NCI-H748 treated with DMSO at 0.1 percent for 48 hours (cell line): Measurements from ENCODE around the gene IRAG1.
A peak's percentile ranks its signal among the peaks of the same experiment; 100 is the strongest.

Experiments
- DNase-seq: peaks from one replicate; lab custom pipeline; 2025; lab: John Stamatoyannopoulos, UW

IRAG1 gene

DNA sequence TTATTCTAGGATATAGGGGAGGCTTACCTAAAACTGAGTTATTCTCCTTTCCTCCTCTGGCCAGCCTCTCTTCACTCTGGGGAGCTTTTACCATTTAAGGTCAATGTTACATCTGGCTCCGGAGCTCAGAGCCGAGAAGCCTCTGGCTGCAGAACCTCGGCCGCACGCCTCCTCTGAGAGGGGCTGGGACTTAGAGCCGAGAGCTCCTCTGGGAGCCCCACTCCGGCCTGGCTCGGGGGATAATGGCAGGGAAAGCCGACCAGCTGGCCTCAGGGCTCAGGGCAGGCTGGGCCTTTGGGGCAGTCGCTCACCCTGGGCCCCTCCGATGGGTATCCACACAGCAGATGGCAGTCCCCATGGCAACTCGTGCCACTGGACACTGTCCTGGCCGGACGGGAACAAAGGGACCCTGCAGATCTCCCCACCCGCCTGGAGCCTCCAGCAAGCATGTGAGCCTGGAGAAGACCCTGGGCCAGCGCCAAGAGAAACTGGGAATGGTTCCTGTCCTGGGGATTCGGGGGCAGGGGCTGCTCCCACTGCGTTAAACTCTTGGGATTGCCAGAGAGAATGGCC lies at the start of gene IRAG1:
Gene IRAG1 (minus strand): TSS at position 247 of the 573 bp plus-strand sequence. CDS start 153 bp downstream, at position 94.
- no peak for DNase-seq

DNA sequence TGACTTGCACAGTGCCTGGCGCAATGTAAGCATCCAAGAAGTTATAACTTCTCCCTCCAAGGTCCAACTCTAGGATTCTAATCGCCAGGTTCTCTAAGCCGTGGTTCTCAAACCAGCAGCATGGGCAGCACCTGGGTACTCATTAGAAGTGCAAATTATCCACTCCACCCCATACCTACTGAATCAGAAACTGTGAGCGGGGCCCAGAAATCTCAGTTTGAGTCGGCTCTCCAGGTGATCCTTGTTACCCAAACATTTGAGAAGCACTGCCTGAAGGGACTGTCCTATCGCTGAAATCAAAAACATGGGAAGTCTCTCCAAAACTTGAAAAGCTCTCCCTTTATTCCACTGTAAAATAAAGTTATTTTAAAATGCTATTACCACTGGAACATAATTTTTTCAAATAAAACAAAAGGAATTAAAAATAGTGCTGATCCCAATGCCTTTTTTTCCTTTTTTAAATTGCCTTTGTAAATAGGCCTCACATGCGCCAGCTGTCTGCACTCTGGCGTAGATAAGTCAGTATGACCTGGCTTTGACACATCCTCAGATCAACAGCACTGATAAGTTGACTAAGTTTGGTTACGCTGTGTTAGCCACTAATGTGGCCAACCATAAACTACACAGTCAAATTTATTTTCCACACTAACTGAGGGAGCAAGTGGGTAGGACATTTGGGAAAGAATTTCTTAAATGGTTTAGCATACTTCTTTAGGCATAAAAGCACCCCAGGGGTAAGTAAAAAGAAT lies 49.1 kb upstream of the IRAG1 start:
- DNase-seq, result no peak

- peak; percentile 74 for DNase-seq
These were observed 42.2 kb upstream of the IRAG1 start for GRCh38 chr11:10735481-10736475.

DNA sequence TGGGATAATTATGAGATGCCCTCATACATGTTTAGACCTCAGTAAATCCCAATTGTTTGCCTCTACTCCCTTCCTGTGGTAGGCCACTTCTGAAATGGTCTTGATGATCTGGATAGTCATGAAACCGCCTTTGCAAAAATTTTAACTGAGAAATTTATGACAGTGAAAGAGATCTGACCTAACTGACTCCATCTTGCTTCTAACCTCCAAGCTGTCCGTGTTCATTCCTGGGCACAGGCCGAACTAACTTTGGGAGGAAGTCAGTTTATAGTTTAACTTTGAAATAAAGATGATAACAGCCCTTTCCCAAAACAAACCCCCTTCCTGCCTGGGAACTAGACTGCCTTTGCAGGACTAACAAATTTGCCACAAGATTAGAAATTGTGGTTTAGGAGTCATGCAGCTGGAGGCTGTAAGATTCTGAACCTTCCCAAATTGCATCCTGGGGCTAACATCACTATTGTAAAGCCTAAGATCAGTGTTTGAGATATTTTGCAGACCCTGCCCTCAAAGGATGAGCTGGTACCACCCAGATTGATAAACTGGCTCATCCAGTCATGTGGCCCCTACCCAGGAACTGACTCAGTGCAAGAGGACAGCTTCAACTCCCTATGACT lies 37.6 kb upstream of the IRAG1 start:
- DNase-seq, result no peak

DNA sequence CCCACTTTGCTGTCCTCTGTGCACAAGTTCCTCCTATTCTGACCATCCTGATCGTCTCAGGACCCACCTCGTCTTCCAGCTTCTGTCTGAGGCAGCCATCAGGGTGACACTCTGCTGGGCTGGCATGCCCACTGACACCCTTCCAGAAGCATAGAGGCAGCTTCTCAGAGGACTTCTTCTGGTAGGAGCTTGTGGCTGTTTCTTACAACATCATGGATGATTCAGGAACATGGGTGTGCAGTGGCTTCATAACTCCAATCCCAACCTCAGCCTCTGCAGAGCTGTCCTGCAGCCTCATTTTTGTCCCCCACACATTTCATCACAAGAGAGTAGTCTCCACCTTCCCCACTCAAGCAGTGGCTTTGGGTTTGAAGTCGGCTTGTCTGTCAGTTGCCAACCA lies 36.6 kb upstream of the IRAG1 start:
- DNase-seq, result no peak

DNA sequence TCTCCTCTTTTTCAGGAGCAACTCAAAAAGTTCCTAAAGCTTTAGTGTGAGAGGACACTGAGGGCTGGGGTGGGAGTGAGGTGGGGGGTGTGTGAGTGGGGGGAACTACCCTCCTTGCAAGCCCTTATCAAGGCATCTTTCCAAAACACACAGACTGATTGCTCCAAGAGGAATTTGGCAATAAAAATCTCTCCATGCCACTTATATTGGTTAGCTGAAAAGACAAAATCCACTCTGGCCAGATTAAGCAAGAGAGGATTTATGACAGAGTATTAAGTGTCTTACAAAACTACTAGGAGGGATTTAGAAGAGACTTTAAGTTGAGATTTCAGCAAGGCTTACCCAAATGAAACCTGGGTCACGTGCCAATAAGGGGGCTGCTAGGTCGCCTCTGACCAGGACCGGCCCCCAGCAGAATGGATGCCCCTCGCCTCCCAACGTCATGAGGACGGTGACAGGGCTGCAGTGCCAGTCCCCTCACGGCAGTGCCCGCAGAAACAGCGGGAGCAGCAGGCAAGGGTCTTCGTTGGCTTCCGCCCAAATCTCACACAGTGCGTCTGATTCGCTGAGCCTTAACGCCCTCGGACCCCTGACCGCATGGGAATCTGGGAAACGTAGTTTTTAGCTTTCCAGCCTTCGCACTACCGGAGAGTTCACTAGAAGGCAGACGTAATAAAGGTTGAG lies 35.4 kb upstream of the IRAG1 start:
- DNase-seq, result no peak

GRCh38 chr11:10728154-10728553 lies 34.6 kb upstream of the IRAG1 start:
- DNase-seq, result no peak

DNA sequence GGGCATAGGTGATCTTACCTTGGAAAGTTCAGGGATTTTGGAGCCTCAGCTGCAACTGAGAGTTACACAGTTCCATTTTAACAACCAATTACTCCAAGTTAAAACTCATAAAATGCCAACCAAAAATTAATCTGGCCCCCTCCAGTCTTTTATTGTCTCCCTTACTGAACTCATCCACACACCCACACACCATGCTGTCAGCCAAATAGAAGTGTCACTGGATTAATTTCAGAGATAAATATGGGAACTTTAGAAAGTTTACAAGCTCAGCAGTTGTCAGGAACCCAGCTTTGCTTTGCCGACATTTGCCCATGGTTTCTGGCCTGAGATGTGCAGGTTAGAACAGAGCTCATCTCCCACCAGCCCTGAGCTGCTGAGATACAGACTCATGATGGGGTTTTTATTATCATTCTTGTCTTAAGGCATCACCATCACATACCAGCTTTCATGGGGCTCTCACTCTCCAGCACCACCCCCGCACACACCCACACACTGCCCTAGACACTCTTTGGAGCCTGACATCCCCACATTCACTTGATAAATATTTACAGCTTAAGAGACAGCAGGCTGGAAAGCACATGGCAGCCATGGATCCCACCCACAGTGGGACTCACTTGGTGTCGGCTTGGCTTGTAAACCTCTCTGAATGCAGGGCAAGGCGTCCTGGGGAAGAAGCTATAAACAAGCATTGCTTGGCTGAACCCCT lies 33.7 kb upstream of the IRAG1 start:
- no peak for DNase-seq

DNA sequence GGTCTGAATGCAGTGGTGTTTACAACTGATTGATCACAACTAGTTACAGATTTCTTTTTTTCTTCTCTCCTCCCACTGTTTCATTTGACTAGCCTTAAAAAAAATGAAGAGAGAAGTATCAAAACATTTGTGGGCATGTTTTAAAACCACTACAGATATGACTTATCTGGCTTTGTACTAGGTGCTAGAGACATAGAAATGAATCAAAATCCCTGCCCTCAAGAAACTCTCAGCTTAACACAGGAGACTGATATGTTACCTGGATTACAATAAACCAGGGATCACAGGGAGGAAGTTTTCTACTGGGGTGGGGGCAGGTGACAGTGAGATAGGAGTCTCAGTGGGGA lies 32.3 kb upstream of the IRAG1 start:
- no peak for DNase-seq

GRCh38 chr11:10725114-10725906 lies 31.8 kb upstream of the IRAG1 start:
- no peak for DNase-seq

DNA sequence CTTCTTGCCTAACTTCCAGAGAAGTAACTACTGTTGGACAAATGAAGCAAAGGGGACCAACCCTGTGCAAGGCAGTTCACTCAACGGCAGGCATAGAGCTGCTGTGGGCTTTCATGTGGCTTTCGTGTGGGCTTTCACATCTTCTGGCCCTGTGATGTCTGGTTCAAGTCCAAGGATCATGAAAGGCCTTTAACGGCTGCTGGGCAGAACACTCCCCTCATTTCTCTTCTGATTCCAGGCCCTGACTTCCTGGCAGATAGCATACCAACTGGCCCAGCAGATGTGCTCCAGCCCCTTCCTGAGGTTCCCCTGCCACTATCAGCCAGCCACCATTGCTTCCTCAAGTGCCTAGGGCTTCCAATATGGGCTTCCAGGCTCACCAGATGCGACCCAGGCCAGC lies 28.8 kb upstream of the IRAG1 start:
- DNase-seq, result no peak

- no peak for DNase-seq
These were observed 27.4 kb upstream of the IRAG1 start for GRCh38 chr11:10720881-10721376.

DNA sequence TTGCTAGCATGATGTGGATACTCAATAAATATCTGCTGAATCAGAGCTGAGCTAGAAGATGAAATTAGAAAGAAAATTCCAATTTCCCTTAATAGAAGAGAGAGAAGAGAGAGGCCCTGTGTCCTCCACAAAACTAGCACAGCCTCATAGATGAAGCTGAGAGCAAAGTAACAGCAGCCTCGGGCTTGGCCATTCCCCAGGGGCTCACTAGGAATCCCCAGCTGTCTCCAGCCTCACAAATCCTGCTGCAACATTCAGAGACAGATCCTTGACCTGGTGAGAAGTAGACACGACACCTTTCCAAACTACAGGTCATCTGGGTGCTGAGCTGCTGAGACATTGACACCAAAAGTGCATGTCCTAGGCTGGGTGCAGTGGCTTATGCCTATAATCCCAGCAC lies 26.1 kb upstream of the IRAG1 start:
- no peak for DNase-seq

GRCh38 chr11:10716543-10717259 lies 23.1 kb upstream of the IRAG1 start:
- DNase-seq, result no peak

- no peak for DNase-seq
These were observed 22.6 kb upstream of the IRAG1 start for GRCh38 chr11:10716122-10716521.

GRCh38 chr11:10715571-10715970 lies 22.0 kb upstream of the IRAG1 start:
- no peak for DNase-seq

GRCh38 chr11:10709299-10710086 lies 15.9 kb upstream of the IRAG1 start:
- no peak for DNase-seq

DNA sequence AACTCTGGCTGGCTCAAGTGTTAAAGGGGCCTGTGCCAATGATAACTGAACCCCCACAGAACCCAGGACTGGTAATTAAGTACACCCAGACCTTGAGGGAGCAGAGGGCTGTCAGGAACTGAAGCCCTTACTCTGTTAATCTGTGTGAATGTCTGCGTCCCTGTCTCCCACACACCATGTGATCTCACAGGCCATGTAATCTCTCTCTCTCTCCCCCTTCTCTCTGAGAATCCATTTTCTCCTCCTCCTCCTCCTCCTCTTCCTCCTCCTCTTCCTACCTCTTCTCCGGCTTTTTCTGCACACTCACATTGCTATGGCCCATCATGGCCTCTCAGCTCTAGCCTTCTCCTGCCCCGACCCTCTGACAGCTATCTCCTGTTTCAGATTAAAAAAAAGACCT lies 14.6 kb upstream of the IRAG1 start:
- no peak for DNase-seq

- DNase-seq, result no peak
These were observed 8.4 kb upstream of the IRAG1 start for GRCh38 chr11:10701982-10702381.
